GM12878 (cell line): ENCODE measurements around the gene HDAC9.

Experiments
- CREB1 ChIP-seq: IDR thresholded peaks from 2 replicates; pipeline ENCODE4 v1.6.1; 2012; ENCODE audit warnings: low read depth, mild to moderate bottlenecking, inconsistent platforms
- EGR1 ChIP-seq, 2 experiments: IDR thresholded peaks; 1 replicate in 1 of 2; 2 replicates in 1 of 2; pipeline ENCODE4 v1.6.1; 2011 to 2012; ENCODE audit warnings: low read depth in 2 of 2, low read length in 2 of 2, borderline replicate concordance in 1 of 2, mild to moderate bottlenecking in 1 of 2, moderate library complexity in 1 of 2
- MXI1 ChIP-seq: fragments of 150-350 bp; IDR thresholded peaks from 2 replicates; pipeline ENCODE4 v1.6.1; 2011; ENCODE audit warnings: low read depth, mild to moderate bottlenecking, inconsistent platforms, low read length, improper control_type of control experiment
- POLR2AphosphoS5 ChIP-seq: IDR thresholded peaks from 2 replicates; pipeline ENCODE4 v1.6.1; 2011; ENCODE audit warnings: mild to moderate bottlenecking, low read length, inconsistent platforms
- RAD51 ChIP-seq: fragments of 450-650 bp; IDR thresholded peaks from 2 replicates; pipeline ENCODE4 v1.6.1; 2016; ENCODE audit warnings: moderate library complexity, mild to moderate bottlenecking, inconsistent platforms
- SRF ChIP-seq, 2 experiments: IDR thresholded peaks; 2 replicates each; pipeline ENCODE4 v1.6.1; 2011; ENCODE audit warnings: low read depth in 2 of 2, low read length in 2 of 2, mild to moderate bottlenecking in 1 of 2, moderate library complexity in 1 of 2
- TF ChIP-seq, protein P1 (sequence below): fragments of 450-650 bp; formaldehyde crosslinking; IDR thresholded peaks from 2 replicates; pipeline ENCODE4 v1.5.0; 2022; ENCODE audit warnings: mild to moderate bottlenecking, missing genetic modification characterization
- TF ChIP-seq, protein P2 (sequence below), 3 experiments: IDR thresholded peaks in 2 of 3; conservative IDR thresholded peaks in 1 of 3; 2 replicates each; pipeline ENCODE4 v1.5.1; 2011; ENCODE audit warnings: low read depth in 3 of 3, low read length in 3 of 3, mild to moderate bottlenecking in 3 of 3, control low read depth in 2 of 3, moderate library complexity in 2 of 3, inconsistent platforms in 1 of 3, mixed read lengths in 1 of 3; ENCODE audit not compliant: control insufficient read depth in 2 of 3, insufficient read depth in 1 of 3; ENCODE audit errors: extremely low read depth in 1 of 3
- TF ChIP-seq, protein P3 (sequence below): IDR thresholded peaks from 2 replicates; pipeline ENCODE4 v1.6.1; 2012; ENCODE audit warnings: mild to moderate bottlenecking, low read depth, low read length

- no peak for TF ChIP-seq CREB1
- no peak for TF ChIP-seq SRF (IDR thresholded peaks at IDR 0.05; ENCODE audit: low read depth in 2 of 2, low read length in 2 of 2)
- TF ChIP-seq, protein P1, sequence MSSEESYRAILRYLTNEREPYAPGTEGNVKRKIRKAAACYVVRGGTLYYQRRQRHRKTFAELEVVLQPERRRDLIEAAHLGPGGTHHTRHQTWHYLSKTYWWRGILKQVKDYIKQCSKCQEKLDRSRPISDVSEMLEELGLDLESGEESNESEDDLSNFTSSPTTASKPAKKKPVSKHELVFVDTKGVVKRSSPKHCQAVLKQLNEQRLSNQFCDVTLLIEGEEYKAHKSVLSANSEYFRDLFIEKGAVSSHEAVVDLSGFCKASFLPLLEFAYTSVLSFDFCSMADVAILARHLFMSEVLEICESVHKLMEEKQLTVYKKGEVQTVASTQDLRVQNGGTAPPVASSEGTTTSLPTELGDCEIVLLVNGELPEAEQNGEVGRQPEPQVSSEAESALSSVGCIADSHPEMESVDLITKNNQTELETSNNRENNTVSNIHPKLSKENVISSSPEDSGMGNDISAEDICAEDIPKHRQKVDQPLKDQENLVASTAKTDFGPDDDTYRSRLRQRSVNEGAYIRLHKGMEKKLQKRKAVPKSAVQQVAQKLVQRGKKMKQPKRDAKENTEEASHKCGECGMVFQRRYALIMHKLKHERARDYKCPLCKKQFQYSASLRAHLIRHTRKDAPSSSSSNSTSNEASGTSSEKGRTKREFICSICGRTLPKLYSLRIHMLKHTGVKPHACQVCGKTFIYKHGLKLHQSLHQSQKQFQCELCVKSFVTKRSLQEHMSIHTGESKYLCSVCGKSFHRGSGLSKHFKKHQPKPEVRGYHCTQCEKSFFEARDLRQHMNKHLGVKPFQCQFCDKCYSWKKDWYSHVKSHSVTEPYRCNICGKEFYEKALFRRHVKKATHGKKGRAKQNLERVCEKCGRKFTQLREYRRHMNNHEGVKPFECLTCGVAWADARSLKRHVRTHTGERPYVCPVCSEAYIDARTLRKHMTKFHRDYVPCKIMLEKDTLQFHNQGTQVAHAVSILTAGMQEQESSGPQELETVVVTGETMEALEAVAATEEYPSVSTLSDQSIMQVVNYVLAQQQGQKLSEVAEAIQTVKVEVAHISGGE (CRISPR knock-in tag), result no peak
- no peak for TF ChIP-seq MXI1
- TF ChIP-seq, protein P2, sequence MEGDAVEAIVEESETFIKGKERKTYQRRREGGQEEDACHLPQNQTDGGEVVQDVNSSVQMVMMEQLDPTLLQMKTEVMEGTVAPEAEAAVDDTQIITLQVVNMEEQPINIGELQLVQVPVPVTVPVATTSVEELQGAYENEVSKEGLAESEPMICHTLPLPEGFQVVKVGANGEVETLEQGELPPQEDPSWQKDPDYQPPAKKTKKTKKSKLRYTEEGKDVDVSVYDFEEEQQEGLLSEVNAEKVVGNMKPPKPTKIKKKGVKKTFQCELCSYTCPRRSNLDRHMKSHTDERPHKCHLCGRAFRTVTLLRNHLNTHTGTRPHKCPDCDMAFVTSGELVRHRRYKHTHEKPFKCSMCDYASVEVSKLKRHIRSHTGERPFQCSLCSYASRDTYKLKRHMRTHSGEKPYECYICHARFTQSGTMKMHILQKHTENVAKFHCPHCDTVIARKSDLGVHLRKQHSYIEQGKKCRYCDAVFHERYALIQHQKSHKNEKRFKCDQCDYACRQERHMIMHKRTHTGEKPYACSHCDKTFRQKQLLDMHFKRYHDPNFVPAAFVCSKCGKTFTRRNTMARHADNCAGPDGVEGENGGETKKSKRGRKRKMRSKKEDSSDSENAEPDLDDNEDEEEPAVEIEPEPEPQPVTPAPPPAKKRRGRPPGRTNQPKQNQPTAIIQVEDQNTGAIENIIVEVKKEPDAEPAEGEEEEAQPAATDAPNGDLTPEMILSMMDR (IDR thresholded peaks at IDR 0.05 in 2 of 3, conservative IDR thresholded peaks at IDR 0.05 in 1 of 3; ENCODE audit: control insufficient read depth in 2 of 3, extremely low read depth in 1 of 3, insufficient read depth in 1 of 3, low read depth in 3 of 3, low read length in 3 of 3), result no peak
- TF ChIP-seq, protein P3, sequence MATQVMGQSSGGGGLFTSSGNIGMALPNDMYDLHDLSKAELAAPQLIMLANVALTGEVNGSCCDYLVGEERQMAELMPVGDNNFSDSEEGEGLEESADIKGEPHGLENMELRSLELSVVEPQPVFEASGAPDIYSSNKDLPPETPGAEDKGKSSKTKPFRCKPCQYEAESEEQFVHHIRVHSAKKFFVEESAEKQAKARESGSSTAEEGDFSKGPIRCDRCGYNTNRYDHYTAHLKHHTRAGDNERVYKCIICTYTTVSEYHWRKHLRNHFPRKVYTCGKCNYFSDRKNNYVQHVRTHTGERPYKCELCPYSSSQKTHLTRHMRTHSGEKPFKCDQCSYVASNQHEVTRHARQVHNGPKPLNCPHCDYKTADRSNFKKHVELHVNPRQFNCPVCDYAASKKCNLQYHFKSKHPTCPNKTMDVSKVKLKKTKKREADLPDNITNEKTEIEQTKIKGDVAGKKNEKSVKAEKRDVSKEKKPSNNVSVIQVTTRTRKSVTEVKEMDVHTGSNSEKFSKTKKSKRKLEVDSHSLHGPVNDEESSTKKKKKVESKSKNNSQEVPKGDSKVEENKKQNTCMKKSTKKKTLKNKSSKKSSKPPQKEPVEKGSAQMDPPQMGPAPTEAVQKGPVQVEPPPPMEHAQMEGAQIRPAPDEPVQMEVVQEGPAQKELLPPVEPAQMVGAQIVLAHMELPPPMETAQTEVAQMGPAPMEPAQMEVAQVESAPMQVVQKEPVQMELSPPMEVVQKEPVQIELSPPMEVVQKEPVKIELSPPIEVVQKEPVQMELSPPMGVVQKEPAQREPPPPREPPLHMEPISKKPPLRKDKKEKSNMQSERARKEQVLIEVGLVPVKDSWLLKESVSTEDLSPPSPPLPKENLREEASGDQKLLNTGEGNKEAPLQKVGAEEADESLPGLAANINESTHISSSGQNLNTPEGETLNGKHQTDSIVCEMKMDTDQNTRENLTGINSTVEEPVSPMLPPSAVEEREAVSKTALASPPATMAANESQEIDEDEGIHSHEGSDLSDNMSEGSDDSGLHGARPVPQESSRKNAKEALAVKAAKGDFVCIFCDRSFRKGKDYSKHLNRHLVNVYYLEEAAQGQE, result no peak
- TF ChIP-seq POLR2AphosphoS5, result no peak
- no peak for TF ChIP-seq RAD51
- no peak for TF ChIP-seq EGR1 (IDR thresholded peaks at IDR 0.05; ENCODE audit: borderline replicate concordance in 1 of 2, low read depth in 2 of 2, low read length in 2 of 2)
These were observed 3.7 kb upstream of the HDAC9 start for GRCh38 chr7:18491871-18492270.
